ENCODE measurements around the gene BET1L.
"Not testable (repeated sequence)": the region's sequence is repeated elsewhere in the genome, so short reads cannot be mapped to it uniquely, and the experiment has no call there.

The BET1L gene

GRCh38 chr11:221539-221938 is 14.3 kb upstream of the BET1L start:
- H3K4me3 ChIP-seq (ENCODE audit: low read depth in 1 of 2, low read length in 2 of 2): no peak overlapping the region
- ATAC-seq (ENCODE audit: insufficient read depth, low read depth) (no peak), DNase-seq (no peak)

GRCh38 chr11:220641-221215 is 13.5 kb upstream of the BET1L start:
- not testable (repeated sequence) for H2AFZ ChIP-seq (ENCODE audit: low read depth, low read length); H3K27me3 ChIP-seq (ENCODE audit: insufficient read depth, low read length, poor library complexity); H3K4me2 ChIP-seq (ENCODE audit: insufficient read depth, low read length); DNase-seq; H3K27ac ChIP-seq (ENCODE audit: low read length); H3K4me3 ChIP-seq (ENCODE audit: low read depth in 1 of 2, low read length in 2 of 2); H4K20me1 ChIP-seq (ENCODE audit: insufficient read depth, low read length); H3K9ac ChIP-seq (ENCODE audit: low read depth, low read length); H3K9me3 ChIP-seq (ENCODE audit: insufficient read depth, low read length, severe bottlenecking); H3K79me2 ChIP-seq (ENCODE audit: insufficient read depth, low read length); H3K4me1 ChIP-seq (ENCODE audit: insufficient read depth, low read length); ATAC-seq (ENCODE audit: insufficient read depth, low read depth)
- H3K36me3 ChIP-seq (ENCODE audit: insufficient read depth, low read length): peaks cover 13% of the 10 kb centered on the region

More at GRCh38 chr11:221539-221938, 14.3 kb upstream of the BET1L start:
- Histone ChIP-seq H3K4me1 (ENCODE audit: insufficient read depth, low read length) (no peaks in the 10 kb centered on the region), H3K27ac (ENCODE audit: low read length) (no peak overlapping the region), H3K36me3 (ENCODE audit: insufficient read depth, low read length) (peaks cover 7% of the 10 kb centered on the region; the same call in 1 of the 2 replicates), H3K27me3 (ENCODE audit: insufficient read depth, low read length, poor library complexity) (no peaks in the 10 kb centered on the region), H2AFZ (ENCODE audit: low read depth, low read length) (no peak overlapping the region), H3K79me2 (ENCODE audit: insufficient read depth, low read length) (no peaks in the 10 kb centered on the region), H3K4me2 (ENCODE audit: insufficient read depth, low read length) (no peak overlapping the region), H3K9ac (ENCODE audit: low read depth, low read length) (no peak overlapping the region), H3K9me3 (ENCODE audit: insufficient read depth, low read length, severe bottlenecking) (no peaks in the 10 kb centered on the region), H4K20me1 (ENCODE audit: insufficient read depth, low read length) (no peaks in the 10 kb centered on the region)
- TF ChIP-seq EZH2 (IDR thresholded peaks at IDR 0.05; ENCODE audit: borderline replicate concordance, low read depth, low read length, severe bottlenecking) (no peak), CTCF (IDR thresholded peaks at IDR 0.05; ENCODE audit: borderline replicate concordance, extremely low read depth, low read length, poor library complexity, severe bottlenecking) (no peak)

GRCh38 chr11:218815-219593 is 11.8 kb upstream of the BET1L start:
- Histone ChIP-seq H3K36me3 (ENCODE audit: insufficient read depth, low read length) (peaks cover 30% of the 10 kb centered on the region), H3K4me2 (ENCODE audit: insufficient read depth, low read length) (no peak overlapping the region), H3K9me3 (ENCODE audit: insufficient read depth, low read length, severe bottlenecking) (no peaks in the 10 kb centered on the region), H4K20me1 (ENCODE audit: insufficient read depth, low read length) (peaks cover 10% of the 10 kb centered on the region; the same call in 1 of the 2 replicates), H3K4me3 (ENCODE audit: low read depth in 1 of 2, low read length in 2 of 2) (no peak overlapping the region), H3K4me1 (ENCODE audit: insufficient read depth, low read length) (no peaks in the 10 kb centered on the region), H3K9ac (ENCODE audit: low read depth, low read length) (no peak overlapping the region), H2AFZ (ENCODE audit: low read depth, low read length) (no peak overlapping the region), H3K79me2 (ENCODE audit: insufficient read depth, low read length) (no peaks in the 10 kb centered on the region), H3K27me3 (ENCODE audit: insufficient read depth, low read length, poor library complexity) (no peaks in the 10 kb centered on the region), H3K27ac (ENCODE audit: low read length) (no peak overlapping the region)
- ATAC-seq (ENCODE audit: insufficient read depth, low read depth): no peak
- TF ChIP-seq CTCF (IDR thresholded peaks at IDR 0.05; ENCODE audit: borderline replicate concordance, extremely low read depth, low read length, poor library complexity, severe bottlenecking) (no peak), EZH2 (IDR thresholded peaks at IDR 0.05; ENCODE audit: borderline replicate concordance, low read depth, low read length, severe bottlenecking) (no peak)
- no peak for DNase-seq

- ATAC-seq (ENCODE audit: insufficient read depth, low read depth) (no peak), DNase-seq (no peak)
- Histone ChIP-seq H3K4me2 (ENCODE audit: insufficient read depth, low read length) (no peak overlapping the region), H3K9ac (ENCODE audit: low read depth, low read length) (no peak overlapping the region), H2AFZ (ENCODE audit: low read depth, low read length) (no peak overlapping the region), H3K9me3 (ENCODE audit: insufficient read depth, low read length, severe bottlenecking) (no peaks in the 10 kb centered on the region), H3K27ac (ENCODE audit: low read length) (no peak overlapping the region), H3K79me2 (ENCODE audit: insufficient read depth, low read length) (no peaks in the 10 kb centered on the region), H3K27me3 (ENCODE audit: insufficient read depth, low read length, poor library complexity) (no peaks in the 10 kb centered on the region), H4K20me1 (ENCODE audit: insufficient read depth, low read length) (peaks cover 15% of the 10 kb centered on the region), H3K36me3 (ENCODE audit: insufficient read depth, low read length) (peaks cover 37% of the 10 kb centered on the region), H3K4me1 (ENCODE audit: insufficient read depth, low read length) (0 out of 2 replicates have a peak, but pooled peaks cover 4% of the 10 kb centered on the region), H3K4me3 (ENCODE audit: low read depth in 1 of 2, low read length in 2 of 2) (no peak overlapping the region)
- TF ChIP-seq EZH2 (IDR thresholded peaks at IDR 0.05; ENCODE audit: borderline replicate concordance, low read depth, low read length, severe bottlenecking) (no peak), CTCF (IDR thresholded peaks at IDR 0.05; ENCODE audit: borderline replicate concordance, extremely low read depth, low read length, poor library complexity, severe bottlenecking) (no peak)
These were observed 10.5 kb upstream of the BET1L start for GRCh38 chr11:217704-218103.
